ENCODE data around the gene PCDHGC5.

DNA sequence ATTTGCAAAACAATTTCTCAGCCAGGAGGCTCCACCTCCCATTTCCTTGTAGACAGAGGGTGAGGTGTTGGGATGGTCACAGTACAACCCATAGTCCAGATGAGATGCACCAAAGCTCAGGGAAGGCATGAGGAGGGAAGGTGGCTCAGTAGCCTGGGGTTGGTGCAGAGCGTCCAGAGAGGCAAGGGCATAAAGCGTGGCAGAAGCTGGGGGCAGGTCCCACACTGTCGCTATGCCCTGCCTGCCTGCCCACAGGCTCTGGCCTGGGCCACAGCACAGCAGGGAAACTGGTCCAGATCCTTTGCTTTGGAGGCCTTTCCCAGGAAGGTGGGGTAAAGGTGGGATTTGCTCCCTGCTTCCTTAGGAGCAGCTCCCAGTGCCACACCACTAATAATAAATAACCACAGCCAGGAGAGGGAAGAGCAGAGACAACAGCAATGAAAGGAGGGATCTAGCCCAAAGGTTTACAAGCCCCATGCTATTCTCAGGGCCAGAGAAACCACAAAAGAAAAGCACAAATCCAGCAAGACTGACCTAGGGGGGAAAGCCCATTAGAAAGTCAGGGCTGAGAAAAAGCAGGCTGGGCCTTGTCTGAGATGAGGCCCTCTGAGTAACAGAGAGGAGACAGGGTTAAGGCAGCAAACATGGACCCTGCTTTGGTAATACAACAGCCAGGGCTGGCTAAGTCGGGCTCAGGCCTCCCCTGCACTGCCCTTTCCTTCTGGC is 27.2 kb downstream of the PCDHGC5 start:
- TF ChIP-seq, protein P1, sequence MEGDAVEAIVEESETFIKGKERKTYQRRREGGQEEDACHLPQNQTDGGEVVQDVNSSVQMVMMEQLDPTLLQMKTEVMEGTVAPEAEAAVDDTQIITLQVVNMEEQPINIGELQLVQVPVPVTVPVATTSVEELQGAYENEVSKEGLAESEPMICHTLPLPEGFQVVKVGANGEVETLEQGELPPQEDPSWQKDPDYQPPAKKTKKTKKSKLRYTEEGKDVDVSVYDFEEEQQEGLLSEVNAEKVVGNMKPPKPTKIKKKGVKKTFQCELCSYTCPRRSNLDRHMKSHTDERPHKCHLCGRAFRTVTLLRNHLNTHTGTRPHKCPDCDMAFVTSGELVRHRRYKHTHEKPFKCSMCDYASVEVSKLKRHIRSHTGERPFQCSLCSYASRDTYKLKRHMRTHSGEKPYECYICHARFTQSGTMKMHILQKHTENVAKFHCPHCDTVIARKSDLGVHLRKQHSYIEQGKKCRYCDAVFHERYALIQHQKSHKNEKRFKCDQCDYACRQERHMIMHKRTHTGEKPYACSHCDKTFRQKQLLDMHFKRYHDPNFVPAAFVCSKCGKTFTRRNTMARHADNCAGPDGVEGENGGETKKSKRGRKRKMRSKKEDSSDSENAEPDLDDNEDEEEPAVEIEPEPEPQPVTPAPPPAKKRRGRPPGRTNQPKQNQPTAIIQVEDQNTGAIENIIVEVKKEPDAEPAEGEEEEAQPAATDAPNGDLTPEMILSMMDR (IDR thresholded peaks at IDR 0.05), result no peak
- TF ChIP-seq EZH2 (IDR thresholded peaks at IDR 0.05), result no peak

All from neural progenitor cell (in vitro differentiated cells).